Measurements from ENCODE around the gene EXOSC5. TPM values are rescaled to one million over a fixed set of nuclear protein-coding genes. Genes with fewer than 3 reads are reported as not detected.

Gene EXOSC5
- polyA plus RNA-seq, 1 donor from 2014 or later: 42.0 TPM

DNA sequence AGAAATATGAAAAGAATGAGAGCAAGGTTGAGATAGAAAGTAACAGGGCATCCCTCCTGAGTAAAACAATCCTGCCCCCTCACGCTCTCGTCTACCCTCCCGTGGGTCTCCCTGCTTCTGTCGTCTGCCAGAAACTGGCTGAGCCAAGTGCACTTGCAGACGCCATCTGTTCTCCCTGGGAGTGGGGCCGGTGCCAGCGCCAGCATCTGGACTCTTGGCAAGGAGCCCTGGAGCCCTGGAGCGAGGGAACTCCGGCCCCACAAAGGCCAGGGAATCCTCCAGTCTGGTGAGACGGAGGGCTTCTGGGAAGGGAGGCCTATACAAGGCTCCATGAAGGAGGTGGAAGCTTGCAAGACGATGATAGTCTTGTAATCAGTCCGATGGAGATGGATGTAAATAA, 23.2 kb downstream of the EXOSC5 start:
- Histone ChIP-seq H3F3A (ENCODE audit: insufficient read depth, low read length, poor library complexity, severe bottlenecking) (no peaks in the 10 kb centered on the region), H3K9me2 (ENCODE audit: insufficient read depth, low read length) (no peaks in the 10 kb centered on the region), H3K79me2 (replicated peaks; ENCODE audit: insufficient read depth, low read length) (no peaks in the 10 kb centered on the region), H2AFZ (ENCODE audit: low read depth, low read length) (no peak overlapping the region), H4K20me1 (ENCODE audit: insufficient read depth) (no peaks in the 10 kb centered on the region), H3K4me2 (ENCODE audit: low read length) (no peak overlapping the region), H3K27me3 (ENCODE audit: insufficient read depth, low read depth, low read length) (no peaks in the 10 kb centered on the region), H3K9ac (ENCODE audit: low read length) (no peak overlapping the region), H3K27ac (ENCODE audit: low read length) (no peak overlapping the region), H3K9me3 (ENCODE audit: low read length) (no peaks in the 10 kb centered on the region), H3K4me3 (ENCODE audit: low read length) (no peak overlapping the region), H3K36me3 (ENCODE audit: insufficient read depth, low read length) (no peaks in the 10 kb centered on the region)
- no peak for TF ChIP-seq SMC3 (conservative IDR thresholded peaks at IDR 0.05; ENCODE audit: poor library complexity)
- TF ChIP-seq, protein P1, sequence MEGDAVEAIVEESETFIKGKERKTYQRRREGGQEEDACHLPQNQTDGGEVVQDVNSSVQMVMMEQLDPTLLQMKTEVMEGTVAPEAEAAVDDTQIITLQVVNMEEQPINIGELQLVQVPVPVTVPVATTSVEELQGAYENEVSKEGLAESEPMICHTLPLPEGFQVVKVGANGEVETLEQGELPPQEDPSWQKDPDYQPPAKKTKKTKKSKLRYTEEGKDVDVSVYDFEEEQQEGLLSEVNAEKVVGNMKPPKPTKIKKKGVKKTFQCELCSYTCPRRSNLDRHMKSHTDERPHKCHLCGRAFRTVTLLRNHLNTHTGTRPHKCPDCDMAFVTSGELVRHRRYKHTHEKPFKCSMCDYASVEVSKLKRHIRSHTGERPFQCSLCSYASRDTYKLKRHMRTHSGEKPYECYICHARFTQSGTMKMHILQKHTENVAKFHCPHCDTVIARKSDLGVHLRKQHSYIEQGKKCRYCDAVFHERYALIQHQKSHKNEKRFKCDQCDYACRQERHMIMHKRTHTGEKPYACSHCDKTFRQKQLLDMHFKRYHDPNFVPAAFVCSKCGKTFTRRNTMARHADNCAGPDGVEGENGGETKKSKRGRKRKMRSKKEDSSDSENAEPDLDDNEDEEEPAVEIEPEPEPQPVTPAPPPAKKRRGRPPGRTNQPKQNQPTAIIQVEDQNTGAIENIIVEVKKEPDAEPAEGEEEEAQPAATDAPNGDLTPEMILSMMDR (IDR thresholded peaks at IDR 0.05; ENCODE audit: poor library complexity, severe bottlenecking): no peak
- no peak for TF ChIP-seq RAD21 (conservative IDR thresholded peaks at IDR 0.05)
- no peak for TF ChIP-seq EZH2 (IDR thresholded peaks at IDR 0.05; ENCODE audit: borderline replicate concordance, insufficient read depth, low read length, poor library complexity, severe bottlenecking)
- no peak for TF ChIP-seq TAF1 (IDR thresholded peaks at IDR 0.05; ENCODE audit: low read depth)
- TF ChIP-seq MXI1 (conservative IDR thresholded peaks at IDR 0.05; ENCODE audit: poor library complexity, severe bottlenecking): no peak
- no peak for TF ChIP-seq EP300 (conservative IDR thresholded peaks at IDR 0.05; ENCODE audit: poor library complexity, severe bottlenecking)
- TF ChIP-seq, protein P2, sequence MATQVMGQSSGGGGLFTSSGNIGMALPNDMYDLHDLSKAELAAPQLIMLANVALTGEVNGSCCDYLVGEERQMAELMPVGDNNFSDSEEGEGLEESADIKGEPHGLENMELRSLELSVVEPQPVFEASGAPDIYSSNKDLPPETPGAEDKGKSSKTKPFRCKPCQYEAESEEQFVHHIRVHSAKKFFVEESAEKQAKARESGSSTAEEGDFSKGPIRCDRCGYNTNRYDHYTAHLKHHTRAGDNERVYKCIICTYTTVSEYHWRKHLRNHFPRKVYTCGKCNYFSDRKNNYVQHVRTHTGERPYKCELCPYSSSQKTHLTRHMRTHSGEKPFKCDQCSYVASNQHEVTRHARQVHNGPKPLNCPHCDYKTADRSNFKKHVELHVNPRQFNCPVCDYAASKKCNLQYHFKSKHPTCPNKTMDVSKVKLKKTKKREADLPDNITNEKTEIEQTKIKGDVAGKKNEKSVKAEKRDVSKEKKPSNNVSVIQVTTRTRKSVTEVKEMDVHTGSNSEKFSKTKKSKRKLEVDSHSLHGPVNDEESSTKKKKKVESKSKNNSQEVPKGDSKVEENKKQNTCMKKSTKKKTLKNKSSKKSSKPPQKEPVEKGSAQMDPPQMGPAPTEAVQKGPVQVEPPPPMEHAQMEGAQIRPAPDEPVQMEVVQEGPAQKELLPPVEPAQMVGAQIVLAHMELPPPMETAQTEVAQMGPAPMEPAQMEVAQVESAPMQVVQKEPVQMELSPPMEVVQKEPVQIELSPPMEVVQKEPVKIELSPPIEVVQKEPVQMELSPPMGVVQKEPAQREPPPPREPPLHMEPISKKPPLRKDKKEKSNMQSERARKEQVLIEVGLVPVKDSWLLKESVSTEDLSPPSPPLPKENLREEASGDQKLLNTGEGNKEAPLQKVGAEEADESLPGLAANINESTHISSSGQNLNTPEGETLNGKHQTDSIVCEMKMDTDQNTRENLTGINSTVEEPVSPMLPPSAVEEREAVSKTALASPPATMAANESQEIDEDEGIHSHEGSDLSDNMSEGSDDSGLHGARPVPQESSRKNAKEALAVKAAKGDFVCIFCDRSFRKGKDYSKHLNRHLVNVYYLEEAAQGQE (IDR thresholded peaks at IDR 0.05; ENCODE audit: borderline replicate concordance): no peak
- TF ChIP-seq POLR2AphosphoS5 (IDR thresholded peaks at IDR 0.05): no peak

DNA sequence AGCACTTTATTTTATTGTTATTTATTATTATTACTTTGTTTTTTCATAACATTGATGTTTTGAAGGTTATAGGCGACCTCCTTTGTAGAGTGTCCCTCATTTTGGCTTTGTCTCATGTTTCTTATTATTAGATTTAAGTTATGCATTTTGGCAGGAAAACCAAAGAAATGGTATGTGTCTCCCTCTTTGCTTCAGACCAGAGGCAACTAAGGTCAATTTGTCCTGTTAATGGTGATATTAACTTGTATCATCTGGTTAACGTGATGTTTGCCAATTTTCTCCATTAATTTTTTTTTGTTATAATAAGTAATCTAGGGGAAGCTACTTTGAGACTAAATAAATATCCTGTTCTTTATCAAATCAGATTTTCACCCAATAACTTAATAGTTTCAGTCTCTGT, 24.7 kb downstream of the EXOSC5 start:
- Histone ChIP-seq H4K20me1 (ENCODE audit: insufficient read depth) (no peaks in the 10 kb centered on the region), H3K27ac (ENCODE audit: low read length) (no peak overlapping the region), H3K4me2 (ENCODE audit: low read length) (no peak overlapping the region), H3K27me3 (ENCODE audit: insufficient read depth, low read depth, low read length) (no peaks in the 10 kb centered on the region), H3K9me2 (ENCODE audit: insufficient read depth, low read length) (no peaks in the 10 kb centered on the region), H3K9ac (ENCODE audit: low read length) (no peak overlapping the region), H3K9me3 (ENCODE audit: low read length) (no peaks in the 10 kb centered on the region), H3F3A (ENCODE audit: insufficient read depth, low read length, poor library complexity, severe bottlenecking) (no peaks in the 10 kb centered on the region), H3K4me3 (ENCODE audit: low read length) (no peak overlapping the region), H2AFZ (ENCODE audit: low read depth, low read length) (no peak overlapping the region), H3K79me2 (replicated peaks; ENCODE audit: insufficient read depth, low read length) (no peaks in the 10 kb centered on the region), H3K36me3 (ENCODE audit: insufficient read depth, low read length) (no peaks in the 10 kb centered on the region)
- TF ChIP-seq EZH2 (IDR thresholded peaks at IDR 0.05; ENCODE audit: borderline replicate concordance, insufficient read depth, low read length, poor library complexity, severe bottlenecking) (no peak), RAD21 (conservative IDR thresholded peaks at IDR 0.05) (no peak), SMC3 (conservative IDR thresholded peaks at IDR 0.05; ENCODE audit: poor library complexity) (no peak), TAF1 (IDR thresholded peaks at IDR 0.05; ENCODE audit: low read depth) (no peak), EP300 (conservative IDR thresholded peaks at IDR 0.05; ENCODE audit: poor library complexity, severe bottlenecking) (no peak), POLR2AphosphoS5 (IDR thresholded peaks at IDR 0.05) (no peak), MXI1 (conservative IDR thresholded peaks at IDR 0.05; ENCODE audit: poor library complexity, severe bottlenecking) (no peak)
- TF ChIP-seq, protein P1 (IDR thresholded peaks at IDR 0.05; ENCODE audit: poor library complexity, severe bottlenecking): no peak
- TF ChIP-seq, protein P2 (IDR thresholded peaks at IDR 0.05; ENCODE audit: borderline replicate concordance): no peak
